Choroid plexus epithelial cell (primary cell): ENCODE data around the gene PEAK3.

Experiments used
- DNase-seq: peaks from one replicate; pipeline ENCODE4 v3.0.0-alpha.2; 2010; ENCODE audit warnings: low read depth
- H3K4me3 ChIP-seq: 2 replicates; pipeline ENCODE4 v1.5.1; 2011; ENCODE audit warnings: low read depth, mild to moderate bottlenecking, control low read depth, low read length, moderate library complexity
- TF ChIP-seq, protein P1 (sequence below): conservative IDR thresholded peaks from 2 replicates; pipeline ENCODE4 v1.5.1; 2011; ENCODE audit warnings: low read depth, mild to moderate bottlenecking, control low read depth, inconsistent platforms, low read length, moderate library complexity

PEAK3 gene

DNA sequence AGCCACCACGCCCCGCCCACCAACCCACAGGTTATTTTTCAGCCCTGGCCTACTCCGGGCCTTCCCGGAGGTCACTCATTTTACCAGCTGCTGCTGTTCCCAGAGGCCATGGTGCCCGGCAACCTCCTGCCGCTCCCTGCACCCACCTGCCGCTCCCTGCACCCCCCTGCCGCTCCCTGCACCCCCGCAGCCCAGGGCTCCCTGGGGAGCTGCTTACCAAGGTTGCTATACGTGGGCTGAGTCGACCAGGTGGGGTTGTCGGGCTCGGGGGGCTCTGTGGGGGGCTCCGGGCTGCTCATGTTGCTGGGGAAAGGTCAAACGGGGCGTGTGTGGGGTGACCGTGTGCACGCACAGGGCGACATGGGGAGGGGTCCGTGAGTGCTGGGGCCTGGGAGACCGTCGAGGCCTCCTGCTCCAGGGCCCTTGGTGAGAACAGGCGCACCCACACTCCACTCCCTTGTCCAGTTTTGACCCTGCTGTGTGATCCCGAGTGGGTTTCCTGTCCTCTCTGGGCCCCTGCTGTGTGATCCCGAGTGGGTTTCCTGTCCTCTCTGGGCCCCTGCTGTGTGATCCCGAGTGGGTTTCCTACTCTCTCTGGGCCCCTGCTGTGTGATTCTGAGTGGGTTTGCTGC, 1.2 kb downstream of the PEAK3 start:
- H3K4me3 ChIP-seq = no peak overlapping the region

DNA sequence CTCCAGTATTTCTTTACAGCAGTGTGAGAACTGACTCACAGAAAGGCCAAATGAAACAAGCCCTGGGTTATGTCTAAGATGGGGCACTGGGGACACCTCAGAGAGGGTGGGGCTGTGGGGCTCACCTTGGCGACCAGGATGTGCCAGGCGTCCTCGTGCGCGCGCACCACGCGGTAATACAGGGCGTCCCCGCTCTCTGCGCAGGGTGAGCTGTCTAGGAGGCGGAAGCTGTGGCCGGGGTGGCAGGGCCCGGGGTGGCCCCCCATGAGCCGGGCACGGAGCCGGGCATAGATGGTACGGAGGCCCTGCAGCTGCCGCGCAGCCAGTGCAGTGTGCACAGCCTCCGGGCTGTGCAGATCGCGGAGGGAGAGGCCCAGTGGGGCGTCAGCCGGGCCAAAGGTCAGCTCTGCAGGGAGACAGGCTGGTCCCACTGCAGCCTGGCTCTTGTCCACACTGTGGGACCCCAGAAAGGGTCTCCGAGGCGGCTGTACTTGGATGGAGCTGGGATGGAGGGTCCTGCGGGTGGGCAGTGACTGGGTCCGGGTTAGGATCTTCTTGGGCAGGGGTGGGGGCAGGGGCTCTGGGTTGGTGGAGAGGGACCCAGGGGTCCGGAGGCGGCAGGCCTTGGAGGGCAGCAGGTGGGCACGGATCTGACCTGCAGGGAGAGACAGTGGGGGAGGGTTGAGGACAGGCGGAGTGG, 3.4 kb downstream of the PEAK3 start:
- TF ChIP-seq, protein P1, sequence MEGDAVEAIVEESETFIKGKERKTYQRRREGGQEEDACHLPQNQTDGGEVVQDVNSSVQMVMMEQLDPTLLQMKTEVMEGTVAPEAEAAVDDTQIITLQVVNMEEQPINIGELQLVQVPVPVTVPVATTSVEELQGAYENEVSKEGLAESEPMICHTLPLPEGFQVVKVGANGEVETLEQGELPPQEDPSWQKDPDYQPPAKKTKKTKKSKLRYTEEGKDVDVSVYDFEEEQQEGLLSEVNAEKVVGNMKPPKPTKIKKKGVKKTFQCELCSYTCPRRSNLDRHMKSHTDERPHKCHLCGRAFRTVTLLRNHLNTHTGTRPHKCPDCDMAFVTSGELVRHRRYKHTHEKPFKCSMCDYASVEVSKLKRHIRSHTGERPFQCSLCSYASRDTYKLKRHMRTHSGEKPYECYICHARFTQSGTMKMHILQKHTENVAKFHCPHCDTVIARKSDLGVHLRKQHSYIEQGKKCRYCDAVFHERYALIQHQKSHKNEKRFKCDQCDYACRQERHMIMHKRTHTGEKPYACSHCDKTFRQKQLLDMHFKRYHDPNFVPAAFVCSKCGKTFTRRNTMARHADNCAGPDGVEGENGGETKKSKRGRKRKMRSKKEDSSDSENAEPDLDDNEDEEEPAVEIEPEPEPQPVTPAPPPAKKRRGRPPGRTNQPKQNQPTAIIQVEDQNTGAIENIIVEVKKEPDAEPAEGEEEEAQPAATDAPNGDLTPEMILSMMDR = no peak
- no peak for DNase-seq
- H3K4me3 ChIP-seq = no peak overlapping the region

More for the DNA sequence above, 1.2 kb downstream of the PEAK3 start:
- TF ChIP-seq, protein P1 = no peak
- DNase-seq = no peak

DNA sequence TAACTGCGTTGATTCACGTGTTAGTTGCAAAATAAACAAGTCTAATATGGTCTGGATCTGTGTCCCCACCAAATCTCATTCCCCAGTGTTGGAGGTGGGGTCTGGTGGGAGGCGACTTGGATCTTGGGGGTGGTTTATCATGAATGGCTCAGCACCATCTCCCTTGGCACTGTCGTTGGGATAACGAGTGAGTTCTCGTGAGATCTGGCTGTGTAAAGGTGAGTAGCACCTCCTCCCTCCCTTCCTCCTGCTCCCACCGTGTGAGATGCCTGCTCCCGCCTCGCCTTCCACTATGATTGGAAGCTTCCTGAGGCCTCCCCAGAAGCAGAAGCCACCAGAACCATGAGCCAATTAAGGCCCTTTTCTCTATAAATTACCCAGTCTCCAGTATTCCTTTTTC, 4.8 kb downstream of the PEAK3 start:
- TF ChIP-seq, protein P1 = no peak
- DNase-seq = no peak
- no peak overlapping the region for H3K4me3 ChIP-seq

DNA sequence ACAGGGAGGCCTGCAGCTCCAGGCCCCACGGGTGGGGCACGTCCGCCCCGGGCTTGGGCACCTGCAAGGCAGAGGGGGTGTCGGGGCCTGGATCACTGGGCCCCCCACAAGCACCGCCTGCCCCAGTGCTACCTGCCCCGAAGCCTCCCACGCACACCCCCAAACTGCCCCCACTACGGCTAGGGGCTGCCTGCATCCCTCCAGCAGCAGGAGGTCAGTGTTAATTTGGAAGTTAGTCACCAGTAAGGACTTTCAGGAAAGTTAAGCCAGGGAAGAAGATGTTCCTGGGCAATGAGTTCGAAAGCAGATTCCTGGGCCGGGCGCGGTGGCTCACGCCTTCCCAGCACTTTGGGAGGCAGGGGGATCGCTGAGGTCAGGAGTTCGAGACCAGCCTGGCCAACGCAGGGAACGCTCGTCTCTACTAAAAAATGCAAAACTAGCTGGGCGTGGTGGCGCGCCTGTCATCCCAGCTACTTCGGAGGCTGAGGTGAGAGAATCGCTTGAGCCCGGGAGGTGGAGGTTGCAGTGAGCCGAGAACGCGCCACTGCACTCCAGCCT, 5.5 kb downstream of the PEAK3 start:
- no peak for DNase-seq
- TF ChIP-seq, protein P1 = no peak
- H3K4me3 ChIP-seq = no peak overlapping the region

DNA sequence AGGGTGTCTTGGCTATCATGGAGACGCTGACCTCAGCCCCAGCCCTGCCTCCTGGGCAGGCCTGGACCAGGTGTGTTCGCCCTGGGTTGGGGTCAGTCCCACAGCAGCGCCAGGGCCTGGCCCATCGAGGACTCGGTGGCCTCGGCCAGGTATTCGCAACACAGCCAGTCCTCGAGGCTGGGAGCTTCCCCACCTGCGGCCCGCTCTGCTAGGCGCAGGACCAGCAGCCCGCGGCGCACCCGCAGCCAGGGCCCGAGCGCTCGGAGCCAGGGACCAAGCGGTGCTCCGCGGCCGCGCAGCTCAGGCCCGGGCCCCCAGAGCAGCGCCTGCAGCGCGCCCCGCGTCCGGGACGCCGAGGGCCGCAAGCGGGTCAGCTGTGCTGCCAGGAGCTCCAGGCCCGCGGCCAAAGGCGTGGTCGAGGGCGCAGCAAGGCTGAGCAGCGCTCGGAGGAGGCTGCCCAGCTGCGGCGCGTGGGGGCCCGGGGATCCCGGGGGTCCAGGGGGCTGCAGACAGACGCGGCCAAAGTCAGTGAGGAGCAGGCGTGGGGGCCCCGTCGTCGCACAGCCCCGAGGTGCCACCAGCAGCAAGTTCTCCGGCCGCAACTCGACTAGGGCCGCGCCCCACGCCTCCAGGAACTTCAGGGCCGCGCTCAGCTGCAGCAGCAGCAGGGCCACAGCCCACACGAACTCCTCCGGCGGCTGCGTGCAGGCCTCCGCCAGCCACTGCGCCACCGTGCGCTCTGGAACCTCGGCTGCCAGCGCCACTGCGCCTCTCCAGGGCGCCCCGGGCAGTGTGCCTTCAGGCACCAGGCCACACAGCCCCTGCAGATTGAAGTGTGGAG, 6.2 kb downstream of the PEAK3 start:
- TF ChIP-seq, protein P1 = no peak
- DNase-seq = no peak
- H3K4me3 ChIP-seq = no peak overlapping the region

DNA sequence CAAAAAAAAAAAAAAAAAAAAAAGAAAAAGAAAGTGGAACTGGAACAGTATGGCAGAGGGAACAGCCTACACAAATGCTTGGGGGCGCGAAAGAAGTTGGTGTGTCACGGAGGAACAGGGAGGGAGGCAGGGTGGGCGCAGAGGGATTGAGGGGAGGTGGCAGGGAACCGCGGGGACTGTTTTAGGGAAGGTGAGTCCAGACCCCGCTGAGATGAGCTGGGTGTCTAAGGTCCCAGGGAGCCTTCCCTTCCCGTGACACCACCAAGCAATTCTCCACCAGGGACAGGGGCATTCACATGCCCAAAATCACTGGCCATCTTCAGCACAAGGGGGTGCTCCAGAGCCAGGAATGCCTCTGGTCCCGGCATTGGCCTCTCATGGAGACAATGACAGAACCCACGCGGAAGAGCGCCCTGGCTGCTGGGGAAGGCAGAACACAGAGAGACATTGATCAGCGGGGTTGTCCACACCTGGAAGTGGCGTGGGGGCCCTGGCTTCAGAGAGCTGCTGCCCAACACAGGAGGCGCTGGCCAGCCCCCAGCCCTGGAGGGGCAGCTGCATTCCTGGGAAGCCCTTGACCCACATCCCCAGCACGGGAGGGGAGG, 6.9 kb downstream of the PEAK3 start:
- no peak overlapping the region for H3K4me3 ChIP-seq
- DNase-seq = peak; percentile 70
- TF ChIP-seq, protein P1 = peak; percentile 76
